ENCODE data around the gene PA2G4.

DNA sequence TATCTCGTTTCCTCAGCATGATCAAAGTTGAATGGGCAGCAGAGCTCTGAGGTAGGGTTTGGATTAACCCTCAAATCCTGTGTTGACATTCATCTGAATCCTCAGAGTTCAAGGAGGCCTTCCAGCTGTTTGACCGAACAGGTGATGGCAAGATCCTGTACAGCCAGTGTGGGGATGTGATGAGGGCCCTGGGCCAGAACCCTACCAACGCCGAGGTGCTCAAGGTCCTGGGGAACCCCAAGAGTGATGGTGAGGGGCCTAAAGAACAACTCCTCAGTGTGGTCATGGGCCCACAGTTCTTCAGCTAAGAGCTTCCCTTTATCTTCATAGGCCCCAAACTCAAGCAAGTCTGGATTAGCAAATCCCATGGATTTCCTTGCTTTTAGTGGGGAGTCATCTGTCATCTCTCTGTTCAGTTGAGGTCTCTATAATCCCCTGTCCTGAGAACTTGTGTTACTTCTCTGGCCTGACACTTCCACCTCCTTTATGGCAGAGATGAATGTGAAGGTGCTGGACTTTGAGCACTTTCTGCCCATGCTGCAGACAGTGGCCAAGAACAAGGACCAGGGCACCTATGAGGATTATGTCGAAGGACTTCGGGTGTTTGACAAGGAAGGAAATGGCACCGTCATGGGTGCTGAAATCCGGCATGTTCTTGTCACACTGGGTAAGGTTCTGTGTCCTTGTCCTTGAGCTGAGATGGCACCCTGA lies 55.3 kb downstream of the PA2G4 start:
- TF ChIP-seq ZFP30 (CRISPR knock-in tag; IDR thresholded peaks at IDR 0.05): no peak
- no peak for TF ChIP-seq ESRRG (CRISPR knock-in tag; IDR thresholded peaks at IDR 0.05)
- no peak for TF ChIP-seq TCF4 (CRISPR knock-in tag; IDR thresholded peaks at IDR 0.05; ENCODE audit: borderline replicate concordance)
- TF ChIP-seq, protein P1, sequence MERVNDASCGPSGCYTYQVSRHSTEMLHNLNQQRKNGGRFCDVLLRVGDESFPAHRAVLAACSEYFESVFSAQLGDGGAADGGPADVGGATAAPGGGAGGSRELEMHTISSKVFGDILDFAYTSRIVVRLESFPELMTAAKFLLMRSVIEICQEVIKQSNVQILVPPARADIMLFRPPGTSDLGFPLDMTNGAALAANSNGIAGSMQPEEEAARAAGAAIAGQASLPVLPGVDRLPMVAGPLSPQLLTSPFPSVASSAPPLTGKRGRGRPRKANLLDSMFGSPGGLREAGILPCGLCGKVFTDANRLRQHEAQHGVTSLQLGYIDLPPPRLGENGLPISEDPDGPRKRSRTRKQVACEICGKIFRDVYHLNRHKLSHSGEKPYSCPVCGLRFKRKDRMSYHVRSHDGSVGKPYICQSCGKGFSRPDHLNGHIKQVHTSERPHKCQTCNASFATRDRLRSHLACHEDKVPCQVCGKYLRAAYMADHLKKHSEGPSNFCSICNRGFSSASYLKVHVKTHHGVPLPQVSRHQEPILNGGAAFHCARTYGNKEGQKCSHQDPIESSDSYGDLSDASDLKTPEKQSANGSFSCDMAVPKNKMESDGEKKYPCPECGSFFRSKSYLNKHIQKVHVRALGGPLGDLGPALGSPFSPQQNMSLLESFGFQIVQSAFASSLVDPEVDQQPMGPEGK (CRISPR knock-in tag; IDR thresholded peaks at IDR 0.05; ENCODE audit: borderline replicate concordance): no peak
- no peak for TF ChIP-seq ARNTL (CRISPR knock-in tag; IDR thresholded peaks at IDR 0.05; ENCODE audit: borderline replicate concordance, low read depth)
